GM21825 (cell line): Measurements from ENCODE around the gene VEPH1.

Source experiments
- ATAC-seq: cut with Tn5 transposase; IDR thresholded peaks from one replicate; pipeline ENCODE4 v1.9.1; 2021; ENCODE audit warnings: mild to moderate bottlenecking, moderate library complexity; ENCODE audit not compliant: unreplicated experiment

VEPH1 gene

DNA sequence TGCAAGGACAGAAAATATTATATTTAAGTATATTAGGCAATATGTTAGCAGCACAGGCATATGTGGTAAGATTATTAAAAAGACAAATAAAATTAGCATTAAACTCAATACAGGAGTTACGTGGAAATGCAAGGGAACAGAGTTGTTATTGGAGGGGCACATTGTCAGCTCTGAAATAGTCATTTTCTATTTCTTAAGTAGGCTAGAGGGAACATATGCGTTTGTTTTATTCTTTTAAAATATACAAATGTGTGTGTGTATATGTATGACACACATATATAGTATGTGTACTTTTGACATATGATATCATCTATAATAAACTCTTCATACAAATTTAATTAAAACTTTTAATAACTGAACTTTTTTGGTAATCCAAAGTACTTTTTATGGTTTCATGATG lies 22.8 kb upstream of the VEPH1 start:
- ATAC-seq, result no peak

DNA sequence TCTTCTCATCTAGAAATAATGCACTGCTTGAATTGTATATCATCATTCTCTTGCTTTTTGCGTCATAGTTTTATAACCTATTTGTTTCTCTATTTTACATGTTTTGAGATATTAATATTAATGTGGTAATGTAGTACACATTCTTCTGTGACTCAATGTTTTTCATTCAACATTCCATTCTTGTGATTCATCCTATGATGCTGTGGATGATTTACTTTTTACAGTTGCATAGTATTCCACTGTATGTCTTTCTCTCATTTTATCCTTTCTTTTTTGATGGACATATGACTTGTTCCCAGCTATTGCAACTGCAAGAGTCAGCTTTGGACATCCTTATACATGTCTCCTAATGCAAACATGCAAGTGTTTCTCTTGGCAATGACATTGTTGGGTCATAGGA lies 20.6 kb upstream of the VEPH1 start:
- no peak for ATAC-seq

DNA sequence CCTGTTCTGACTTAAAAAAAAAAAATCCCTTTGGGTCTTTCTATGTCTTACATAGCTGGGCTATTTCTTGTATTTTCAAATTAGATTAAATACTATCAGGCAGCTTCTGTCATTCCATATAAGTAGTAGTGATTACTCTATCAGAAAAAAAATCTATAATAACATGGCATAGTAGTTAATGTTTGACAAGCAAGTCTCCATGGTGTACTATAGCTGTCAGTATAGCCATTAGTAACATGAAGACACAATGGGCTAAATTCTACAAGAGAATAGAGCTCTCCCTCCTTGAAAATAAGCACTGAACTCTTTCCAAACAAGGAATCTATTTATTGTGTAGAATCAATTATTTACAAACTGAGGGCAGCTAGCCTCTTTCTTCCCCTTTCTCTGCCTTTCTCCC lies 19.4 kb upstream of the VEPH1 start:
- no peak for ATAC-seq

DNA sequence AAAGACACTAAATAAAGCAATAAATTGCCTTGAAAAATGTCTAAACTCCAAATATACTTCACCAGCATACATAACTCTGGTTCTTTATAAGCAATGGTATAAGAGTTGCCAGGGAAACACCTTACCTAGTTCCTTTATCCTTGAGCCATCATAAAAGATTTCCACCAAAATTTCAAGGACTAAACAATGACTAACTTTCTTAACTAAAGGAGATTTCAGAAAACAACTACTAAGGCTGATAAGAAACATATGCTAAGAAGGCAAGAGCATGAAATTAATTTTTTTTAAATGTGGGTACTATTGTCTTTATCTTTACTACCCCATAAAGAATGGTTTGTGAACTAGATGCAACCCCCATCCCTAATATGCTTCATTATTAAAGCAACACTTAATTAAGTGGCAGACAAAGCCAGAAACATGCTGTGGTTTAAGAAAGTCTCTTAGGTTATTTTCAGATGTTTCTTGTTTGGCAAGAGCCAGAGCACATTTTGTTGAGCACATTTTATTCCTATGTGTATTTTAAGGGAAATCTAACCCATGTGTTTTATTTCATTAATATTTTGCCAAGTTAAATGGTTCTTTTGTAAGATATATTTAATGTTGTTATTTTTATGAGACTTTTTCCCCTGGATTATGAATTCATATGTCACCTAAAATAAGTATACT lies 17.4 kb upstream of the VEPH1 start:
- no peak for ATAC-seq

DNA sequence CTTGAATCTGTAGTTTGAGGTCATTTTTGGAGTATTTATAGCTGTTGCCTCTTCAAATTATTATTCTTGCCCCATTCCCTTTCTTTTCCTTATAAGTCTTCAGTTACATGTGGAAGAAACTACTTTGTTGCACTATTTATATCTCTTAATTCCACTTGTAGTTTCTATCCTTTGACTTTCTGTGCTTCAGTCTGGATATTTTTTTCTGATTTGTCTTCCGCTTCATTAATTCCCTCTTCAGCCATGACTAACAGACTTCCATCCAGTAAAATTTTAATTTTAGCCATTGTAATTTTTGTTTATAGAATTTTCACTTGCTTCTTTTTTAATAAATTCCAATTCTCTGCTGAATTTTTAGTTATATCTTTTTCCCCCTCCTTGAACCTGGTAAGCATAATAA lies 15.7 kb upstream of the VEPH1 start:
- no peak for ATAC-seq

DNA sequence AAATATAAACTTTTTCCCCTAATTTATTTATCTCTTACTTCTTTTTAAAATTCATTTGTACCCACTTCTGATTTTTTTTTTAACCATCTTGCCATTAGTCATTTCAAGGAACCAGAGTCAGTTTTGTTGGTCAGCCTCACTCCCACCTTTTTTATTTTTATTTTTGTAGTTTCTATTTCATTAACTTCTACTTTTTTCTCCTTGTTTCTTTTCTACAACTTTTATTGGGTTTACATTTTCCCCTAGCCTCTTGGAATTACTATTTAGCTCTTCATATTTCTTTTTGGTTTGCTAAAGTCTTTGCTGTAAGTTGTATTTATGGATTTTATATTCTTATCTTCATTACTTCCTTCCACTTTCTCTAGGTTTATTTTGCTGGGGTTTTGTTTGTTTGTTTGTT lies 13.7 kb upstream of the VEPH1 start:
- no peak for ATAC-seq

DNA sequence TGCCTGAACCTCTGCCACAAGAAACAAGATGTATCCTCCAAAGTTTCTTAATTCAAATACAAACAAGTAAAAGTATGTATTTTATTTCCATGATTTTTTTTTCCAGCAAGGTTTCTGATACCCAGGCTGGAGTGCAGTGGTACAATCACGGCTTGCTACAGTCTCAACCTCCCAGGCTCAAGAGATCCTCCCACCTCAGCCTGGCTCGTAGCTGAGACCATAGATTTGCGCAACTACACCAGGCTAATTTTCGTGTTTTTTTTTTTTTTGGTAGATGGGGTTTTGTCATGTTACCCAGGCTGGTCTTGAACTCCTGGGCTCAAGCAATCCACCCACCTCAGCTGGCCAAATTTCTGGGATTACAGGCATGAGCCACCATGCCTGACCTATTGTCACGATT lies 12.2 kb upstream of the VEPH1 start:
- ATAC-seq, result no peak

DNA sequence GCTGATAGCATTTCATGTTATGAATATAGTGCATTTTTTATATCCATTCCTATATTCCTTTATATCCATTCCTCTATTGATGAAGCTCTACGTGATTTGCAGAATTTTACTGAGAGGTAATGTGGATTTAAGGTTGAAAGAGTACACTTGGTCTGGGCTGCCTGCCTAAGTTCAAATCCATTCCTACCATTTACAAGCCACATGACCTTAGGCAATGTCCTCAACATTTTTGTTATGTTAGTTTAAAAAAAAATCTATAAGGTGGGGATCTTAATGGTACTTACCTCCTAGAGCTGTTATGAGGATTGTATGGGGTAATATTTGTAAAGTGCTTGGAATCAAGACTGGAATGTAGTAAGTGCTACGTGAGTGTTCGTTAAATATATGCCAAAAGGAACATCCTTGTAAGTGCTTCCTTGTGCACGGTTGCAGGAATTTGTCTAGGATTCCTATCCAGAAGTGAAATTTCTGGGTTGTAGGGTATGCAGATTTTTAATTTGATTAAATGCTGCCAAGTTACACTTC lies 11.2 kb upstream of the VEPH1 start:
- no peak for ATAC-seq

DNA sequence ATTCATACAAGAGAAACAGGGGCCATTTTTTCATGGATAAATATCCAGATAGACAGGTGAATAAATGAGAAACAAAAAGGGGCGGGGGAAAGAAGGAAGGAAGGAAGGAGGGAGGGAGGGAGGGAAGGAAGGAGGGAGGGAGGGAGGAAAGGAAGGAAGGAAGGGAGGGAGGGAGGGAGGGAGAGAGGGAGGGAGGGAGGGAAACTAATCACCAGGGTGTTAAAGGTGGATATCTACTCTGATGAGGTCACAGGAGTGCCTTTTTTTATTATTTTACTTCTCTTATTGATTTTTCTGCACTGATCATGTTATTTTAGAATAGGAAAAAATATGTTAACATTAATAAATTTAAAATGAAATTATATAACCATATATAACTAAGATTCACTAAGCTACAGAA lies 10.4 kb upstream of the VEPH1 start:
- no peak for ATAC-seq

DNA sequence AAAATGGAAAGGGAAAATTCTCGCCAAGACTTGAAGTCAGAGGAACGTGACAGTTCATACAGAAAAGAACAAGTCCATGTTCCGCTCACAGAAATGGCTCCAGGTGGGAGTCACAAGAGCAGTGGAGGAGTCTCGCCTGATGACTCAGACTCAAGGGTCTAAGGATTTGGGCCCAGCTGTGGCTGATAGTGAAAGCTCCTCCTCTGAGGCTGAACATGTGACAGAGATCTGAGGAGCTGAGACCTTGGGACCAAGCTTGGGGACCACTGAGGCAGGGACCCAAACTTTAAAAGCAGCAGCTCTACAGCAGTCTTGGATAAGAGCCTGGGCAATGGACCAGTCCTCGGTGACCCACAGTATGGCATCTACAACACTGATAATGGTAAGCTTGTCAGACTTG lies 9.3 kb upstream of the VEPH1 start:
- ATAC-seq, result no peak

DNA sequence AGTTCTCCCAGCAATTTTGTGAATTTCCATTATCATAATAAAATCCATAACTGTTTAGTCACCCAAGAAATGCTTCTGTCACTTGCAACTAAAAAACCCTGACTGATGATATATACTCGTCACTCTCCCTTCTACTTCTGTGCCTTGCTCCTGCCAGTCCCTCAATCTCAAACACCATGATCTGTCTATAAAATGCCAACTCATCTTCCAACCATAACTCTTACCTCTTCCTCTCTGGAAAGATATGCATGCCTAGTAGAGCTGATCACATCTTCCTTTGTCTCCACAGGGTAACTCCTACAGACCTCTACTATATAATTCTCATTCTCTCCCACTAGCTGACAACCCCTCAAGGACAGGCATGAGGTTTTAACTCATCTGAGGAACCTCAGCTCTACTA lies 5.2 kb upstream of the VEPH1 start:
- no peak for ATAC-seq

DNA sequence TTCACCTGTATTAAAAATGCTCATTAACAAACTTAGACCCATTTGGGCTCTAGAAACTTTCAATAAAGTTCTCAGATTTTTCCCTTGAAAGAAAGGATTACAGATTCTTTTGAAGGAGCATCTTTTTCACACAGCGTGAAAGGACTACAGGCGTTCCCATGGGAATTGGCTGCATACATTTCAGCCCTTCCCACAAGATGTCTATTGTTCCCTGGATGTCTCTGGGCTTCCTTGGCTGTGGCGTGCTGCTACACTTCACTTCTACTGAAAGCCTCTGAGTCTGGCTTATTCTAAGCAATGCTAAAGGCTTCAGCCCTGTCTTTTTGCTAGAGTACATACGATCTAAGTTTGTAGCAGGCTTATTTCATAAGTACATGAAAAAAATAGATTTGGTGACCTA lies 1.4 kb downstream of the VEPH1 start:
- no peak for ATAC-seq

DNA sequence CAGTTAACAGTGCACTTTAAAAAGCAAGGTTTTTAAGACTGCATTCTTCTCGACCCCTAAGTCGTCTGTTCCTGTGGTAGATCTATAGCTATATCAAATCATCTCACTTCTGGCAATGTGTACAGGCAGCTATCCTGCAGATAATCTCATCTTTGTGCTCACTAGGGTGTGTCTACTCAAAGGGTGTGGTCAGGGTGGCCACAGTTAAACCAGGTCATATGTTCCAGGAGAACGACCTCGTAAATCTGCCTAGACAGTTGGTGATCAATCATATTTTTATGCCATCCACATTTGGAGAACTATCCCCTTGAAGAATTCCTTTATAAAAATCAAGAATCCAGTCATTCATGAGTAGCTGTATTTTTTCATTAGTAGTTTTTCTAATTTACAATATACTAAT lies 3.0 kb downstream of the VEPH1 start:
- no peak for ATAC-seq

DNA sequence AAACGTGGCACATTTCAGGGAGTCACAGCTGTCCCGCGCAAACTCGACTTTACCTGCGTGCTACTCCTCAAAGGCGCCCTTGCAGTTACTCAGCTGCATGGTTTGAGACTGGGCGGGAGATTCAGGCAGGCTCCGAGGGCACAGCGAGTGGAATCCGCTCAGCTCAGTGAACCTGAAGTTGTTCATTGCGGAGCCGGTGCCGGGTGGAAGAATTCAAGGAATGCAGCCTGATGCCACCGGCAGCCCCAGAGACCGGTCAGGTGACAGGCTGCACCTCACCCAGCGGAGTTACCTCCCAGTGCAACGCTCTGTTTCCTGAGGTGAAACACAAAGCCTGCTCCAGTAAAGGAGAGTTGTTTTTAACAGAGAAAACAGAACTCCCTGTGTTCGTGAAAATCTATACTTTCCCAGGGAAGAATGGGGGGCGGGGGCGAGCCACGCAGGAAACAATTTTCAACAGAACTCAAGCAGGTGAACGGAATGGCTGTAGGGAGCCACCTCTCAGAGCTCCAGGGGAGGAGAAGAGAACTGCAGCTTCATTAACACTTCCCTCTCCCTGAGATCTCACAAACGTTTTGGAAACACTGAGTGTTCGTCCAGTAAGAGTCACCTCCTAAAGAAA lies 3.8 kb downstream of the VEPH1 start:
- ATAC-seq, result no peak

DNA sequence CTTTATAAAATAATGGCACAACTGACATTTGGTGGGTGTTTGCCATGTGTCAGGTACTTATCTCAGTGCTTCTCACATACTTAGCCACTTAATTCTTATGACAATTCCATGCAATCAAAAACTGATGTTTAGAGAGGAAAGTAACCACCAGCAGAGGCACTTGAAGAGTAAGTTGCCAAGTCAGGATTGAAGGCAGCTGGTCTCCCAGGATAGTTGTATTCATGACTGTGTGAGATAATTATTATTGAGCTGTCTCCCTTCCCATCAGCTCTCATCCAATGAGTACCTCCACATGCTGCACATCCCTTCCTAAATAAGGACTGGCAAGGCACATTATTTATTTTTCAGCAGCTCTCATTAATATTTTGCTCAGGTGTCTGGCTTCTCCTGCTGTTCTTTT lies 4.8 kb downstream of the VEPH1 start:
- ATAC-seq, result no peak

DNA sequence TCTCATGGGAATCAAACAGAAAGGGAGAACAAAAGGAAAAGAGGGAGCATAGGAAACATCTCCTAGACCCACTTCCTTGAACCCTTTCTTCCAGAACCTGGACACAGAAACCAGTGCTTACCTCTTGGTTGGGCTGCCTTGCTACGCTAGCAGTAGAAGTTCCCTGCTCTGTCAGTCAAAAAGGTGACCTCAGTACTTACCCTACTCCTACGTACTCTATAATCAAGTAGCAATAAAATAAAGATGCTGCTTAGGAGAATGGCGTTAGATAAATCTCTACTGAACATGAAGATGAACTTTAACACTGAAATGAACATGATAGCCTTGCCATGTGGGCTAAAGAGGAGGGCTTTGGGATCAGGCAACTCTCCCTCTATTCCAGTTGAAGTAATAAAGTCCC lies 7.4 kb downstream of the VEPH1 start:
- no peak for ATAC-seq

DNA sequence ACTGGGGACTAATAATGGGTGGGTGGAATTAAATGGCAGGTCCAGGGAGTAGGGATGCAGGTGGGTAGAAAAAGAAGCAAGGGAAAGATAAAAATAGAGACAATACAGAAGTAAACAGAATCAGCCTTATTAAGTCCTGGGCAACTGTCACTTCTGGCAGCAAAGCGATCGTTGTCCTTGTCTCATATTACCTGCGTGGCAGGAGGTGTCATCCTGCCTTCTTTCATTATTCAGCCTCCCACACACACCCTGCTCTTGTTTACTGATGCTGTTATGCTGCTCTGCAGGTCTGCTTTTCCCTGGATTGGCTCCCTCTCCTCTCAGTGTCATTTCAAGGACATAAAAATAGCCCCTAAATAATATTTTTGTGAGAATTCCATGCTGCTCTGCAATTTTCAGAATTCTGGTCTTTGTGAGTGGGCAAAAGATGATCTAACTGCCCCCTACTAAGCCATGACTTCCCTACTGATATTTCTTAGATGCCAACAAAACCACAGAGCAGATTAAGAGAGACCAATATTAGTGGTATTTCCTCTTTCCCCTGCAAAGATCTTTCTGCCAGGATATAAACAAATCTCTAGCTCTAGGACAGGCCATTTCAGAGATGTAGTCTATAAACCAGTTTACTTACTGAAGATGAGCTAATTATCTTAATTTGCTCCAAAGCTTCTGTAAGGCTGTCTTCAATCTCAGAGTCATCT lies 8.5 kb downstream of the VEPH1 start:
- ATAC-seq, result no peak

DNA sequence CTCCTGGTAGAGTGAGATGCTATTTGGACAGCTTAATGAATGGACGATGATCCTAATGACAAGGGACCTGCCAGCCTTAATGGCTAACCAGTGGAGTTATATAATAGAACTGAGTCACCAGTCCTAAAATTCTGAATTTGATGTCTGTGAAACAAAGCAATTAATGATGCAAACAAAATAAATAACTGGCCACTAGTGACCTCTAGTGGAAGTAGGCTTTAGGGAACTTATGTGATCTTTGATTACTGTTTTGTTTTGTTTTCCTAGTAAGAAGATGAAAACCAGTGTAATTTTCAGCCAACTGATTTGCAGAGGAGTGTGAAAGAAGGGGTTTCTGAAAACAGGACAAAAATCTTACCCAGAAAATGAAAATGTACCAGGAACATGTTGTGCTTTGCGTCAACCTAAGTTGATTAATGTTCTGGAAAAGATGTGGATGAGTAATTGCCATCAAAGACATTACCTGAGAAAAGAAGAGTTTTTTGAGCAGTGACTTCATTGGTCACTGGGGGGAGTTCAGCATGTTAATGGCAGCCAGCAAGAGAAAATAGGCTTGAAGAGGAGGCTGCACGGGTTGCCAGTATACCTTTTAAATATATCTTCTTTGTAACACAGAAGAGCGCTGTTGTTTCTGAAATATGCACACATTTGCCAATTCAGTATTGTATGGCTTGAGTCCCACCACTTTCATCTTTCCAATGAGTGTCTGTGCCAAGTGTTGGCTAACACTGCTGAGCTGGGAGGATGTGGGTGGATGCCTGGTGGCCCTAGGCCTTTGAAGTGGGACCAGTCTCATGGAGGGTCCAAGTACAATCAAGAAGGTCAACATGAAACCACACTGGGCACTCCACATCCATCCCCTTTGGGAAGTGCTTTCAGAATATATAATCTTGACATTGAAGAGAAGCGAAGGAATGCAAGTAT lies 9.3 kb downstream of the VEPH1 start:
- ATAC-seq, result no peak

DNA sequence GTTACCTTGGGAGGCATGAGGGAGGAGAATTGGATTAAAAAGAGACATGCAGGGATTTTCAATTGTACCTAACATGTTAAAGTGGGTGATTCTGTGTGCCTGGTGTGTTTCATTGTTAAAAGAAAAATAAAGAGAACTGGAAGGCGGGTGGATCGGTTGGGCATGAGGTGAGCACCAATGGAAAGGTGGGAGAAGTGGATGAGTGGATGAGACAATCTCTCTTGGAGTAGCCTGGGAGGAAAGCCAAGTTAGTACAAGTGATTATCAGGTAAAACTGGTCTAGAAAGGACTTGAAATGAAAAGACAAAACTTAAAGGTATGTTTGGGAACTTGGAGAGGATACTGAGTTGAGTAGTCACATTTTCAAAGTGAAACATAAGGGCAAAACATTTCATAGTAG lies 12.1 kb downstream of the VEPH1 start:
- ATAC-seq, result no peak

DNA sequence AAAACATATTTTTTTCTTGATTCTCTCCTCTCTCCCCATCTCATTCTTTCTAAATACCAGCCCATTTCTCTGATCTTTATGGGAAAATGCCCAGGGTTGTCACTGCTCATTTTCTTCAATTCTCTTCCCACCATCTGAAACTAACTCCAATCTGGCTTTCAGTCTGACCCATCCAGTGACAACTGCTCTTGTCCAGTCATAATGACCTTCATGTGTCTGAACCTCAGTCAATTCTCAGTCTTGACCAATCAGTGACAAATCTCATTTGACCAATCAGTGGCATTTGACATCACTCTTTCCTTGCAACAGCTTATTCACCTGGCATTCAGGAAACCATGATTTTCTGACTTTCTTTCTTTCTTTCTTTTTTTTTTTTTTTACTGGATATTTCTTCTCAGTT lies 15.1 kb downstream of the VEPH1 start:
- ATAC-seq, result no peak

DNA sequence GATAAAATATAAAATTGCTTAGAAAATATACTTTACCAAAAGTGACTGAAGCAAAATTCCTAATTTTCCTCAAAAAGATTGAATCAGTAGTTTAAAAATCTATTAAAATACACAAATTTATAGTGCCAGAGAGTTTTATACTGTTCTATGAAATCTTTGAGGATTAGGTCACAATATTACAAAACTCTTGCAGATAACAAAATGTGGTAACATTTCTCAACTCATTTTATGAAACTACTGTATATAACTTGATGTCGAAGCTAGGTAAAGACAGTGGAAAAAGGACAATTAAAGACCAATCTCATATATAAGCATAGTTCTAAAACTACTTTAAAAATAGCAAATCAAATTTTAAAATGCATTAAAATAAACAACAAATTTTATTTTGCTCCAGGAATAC lies 15.9 kb downstream of the VEPH1 start:
- no peak for ATAC-seq
